HG02798 (cell line): ENCODE data around the gene ERN1.

Experiments
- ATAC-seq: cut with Tn5 transposase; IDR thresholded peaks from one replicate; pipeline ENCODE4 v1.9.1; 2021; ENCODE audit warnings: mild to moderate bottlenecking; ENCODE audit not compliant: unreplicated experiment, poor library complexity

Gene ERN1

DNA sequence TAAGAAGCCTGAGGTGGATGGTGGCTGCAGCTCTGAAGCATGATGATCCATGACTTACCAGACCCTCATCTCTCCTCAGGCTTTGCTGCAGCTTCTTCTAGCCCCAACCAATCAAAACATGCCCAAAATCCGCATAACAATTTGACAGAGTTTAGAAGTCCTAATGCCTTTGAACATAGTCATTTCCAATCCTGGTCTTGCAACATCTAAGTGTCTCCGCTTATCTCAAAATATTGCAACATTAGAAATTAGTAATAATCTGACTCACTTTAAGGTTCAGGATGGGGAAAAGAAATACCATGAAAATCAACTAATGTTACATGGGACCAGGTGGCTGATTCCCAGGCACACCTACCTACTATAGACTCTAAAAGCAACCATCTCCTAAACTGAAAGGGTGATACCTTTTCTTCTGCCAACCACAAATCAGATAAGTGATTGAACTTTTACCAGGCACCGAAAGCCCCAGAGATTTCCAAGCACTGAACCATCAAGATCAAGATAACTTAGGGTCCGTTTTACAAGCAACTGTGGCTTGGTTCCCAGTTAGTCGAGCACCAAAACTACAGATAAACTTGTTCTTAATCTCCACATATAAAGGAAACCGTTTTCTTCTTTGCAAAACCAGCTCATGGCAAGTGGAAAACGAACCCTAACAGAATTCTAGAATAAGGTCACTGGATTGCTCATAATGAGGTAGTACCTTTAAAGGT, 14.0 kb downstream of the ERN1 start:
- ATAC-seq: no peak

DNA sequence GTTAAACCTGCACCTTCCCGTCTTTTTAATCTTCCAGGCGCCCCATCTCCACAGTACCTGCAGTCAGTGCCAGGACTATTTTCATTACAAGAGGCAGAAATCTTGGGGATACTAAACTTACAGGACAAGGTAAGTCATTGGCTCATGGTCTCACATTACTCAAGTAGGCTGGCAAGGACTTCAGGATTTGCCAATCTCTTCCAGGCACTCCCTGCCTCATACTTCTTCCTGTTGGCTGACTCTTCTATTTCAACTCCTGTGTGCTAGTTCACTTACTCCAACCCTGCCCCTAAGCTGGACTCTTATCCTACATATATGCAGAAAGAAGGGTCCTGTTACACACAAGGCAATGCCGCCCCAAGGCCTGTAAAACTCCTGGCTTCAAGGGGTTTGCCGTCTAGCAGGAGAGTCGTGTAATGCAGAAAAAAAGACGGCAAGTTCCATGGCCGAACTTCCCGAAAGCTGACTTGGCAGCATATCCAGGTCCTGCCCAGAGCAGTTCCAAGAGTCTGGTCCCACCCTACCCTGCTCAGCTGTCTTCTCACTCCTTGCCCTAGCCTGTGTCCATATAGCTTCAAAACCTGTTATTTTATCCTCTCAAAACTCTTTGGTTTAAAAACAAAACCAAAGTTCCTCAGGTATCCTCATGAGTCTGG, 14.8 kb downstream of the ERN1 start:
- ATAC-seq: no peak

DNA sequence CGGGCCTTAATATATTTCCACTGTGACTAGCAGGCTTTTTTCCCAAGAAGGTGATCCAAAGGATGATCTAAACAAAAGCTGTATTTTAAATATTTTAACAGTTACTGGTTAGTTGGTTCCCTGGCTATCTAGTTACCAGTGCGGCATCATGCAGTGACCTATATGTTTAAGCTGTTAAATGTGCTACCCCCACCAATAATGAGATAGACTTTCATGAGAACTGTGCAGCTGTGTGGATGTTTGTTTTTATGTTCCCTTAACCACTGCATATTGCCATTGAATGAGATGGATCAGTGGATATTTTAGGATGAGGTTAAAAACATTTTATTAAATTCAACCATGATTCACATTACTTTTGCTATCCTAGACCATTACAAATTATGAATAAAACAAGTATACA, 16.9 kb downstream of the ERN1 start:
- ATAC-seq: no peak

DNA sequence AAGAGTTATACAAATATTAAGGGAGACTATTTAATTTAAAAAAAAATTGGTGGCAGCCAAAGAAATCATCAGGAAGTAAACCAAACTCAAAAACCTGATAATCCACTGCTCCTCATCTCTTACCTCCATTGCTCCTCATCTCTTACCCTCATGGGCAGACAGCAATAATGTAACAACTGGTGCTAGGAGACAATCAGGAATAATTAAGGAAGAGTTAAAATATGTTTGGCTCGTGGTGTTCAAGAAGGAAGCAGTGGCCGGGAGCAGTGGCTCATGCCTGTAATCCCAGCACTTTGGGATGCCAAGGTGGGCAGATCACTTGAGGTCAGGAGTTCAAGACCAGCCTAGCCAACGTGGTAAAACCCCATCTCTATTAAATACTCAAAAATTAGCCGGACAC, 18.1 kb downstream of the ERN1 start:
- ATAC-seq: no peak

DNA sequence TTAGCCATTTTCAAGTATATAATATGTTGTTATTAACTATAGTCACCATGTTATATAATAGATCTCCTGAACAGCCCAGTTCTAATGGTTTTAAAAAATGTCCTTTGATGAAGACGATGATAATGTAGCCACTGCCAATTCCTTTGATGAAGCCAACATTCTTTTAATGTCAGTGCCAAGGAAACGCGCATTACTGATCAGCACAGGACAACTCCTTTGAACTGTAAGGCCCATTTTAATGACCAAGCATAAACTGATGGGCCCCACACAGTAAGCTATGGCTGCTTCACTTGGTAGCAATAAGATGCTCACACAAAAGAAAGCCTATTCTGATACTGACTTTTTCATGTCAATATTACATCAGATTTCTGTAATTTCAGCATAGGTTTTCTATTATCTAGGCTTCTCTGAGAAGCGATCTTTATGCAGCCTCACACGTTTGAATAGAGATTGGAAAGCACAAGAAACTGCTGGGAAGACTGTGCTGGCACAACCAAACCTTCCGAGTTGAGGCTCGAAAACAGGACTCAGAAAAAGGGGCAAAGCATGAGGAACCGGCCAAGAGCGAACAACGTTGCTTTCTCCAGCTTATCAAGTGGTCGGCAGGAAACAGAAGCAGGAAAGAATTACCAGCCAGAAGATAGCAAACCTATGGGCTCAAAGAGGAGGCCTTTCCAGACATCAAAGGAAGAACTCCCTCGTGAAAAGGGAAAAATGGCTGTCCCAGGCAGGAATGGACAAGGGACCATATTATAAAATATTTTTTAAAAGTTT, 19.4 kb downstream of the ERN1 start:
- ATAC-seq: no peak

DNA sequence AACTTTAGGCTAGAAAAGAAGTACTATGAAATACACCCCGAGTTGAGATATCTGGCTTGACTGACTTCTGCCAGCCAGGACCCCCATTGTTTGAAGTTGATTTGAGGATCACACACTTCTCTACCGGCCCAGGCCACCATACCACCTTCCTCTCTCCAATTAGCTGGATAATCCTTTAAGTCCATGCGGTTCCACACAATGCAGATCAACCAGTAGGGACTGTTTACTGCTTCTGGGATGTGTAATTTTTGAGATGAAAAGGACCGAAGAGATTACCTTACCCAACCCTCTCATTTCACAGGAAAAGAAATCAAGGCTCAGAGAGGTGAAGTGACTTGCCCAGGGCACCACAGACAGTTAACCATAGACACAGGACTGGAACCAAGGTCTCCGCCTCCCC, 20.5 kb downstream of the ERN1 start:
- no peak for ATAC-seq

DNA sequence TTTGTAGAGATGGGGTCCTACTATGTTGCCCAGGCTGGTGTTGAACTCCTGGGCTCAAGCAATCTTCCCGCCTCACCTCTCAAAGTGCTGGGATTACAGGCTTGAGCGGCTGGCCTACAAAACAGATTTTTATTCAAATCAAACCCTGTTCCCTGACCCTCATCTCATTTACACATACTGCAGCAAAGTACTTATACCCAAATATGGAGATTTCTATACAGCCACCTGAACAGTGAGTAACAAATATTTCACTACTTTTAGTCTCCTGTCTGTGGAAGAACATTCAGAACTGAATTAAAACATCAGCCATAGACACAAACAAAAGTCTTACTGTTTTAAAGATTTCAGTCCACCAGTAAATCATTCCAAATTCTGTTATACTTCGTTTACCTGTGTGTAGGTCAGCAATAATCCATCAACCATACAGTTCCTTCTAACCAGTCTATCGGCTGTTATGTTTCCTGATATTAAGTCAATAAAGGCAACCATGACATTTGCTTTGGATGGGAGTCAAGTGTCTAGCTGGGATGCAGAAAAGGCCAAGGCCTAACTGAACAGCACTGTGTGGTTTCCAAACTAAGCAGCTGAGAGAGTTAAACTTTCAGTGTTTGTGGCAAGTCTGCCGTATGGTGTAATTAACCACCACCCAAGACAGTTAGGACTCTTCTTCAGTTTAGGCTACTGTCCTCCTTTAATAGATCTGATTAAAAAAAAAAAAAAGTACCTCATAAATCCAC, 22.3 kb downstream of the ERN1 start:
- ATAC-seq: no peak

DNA sequence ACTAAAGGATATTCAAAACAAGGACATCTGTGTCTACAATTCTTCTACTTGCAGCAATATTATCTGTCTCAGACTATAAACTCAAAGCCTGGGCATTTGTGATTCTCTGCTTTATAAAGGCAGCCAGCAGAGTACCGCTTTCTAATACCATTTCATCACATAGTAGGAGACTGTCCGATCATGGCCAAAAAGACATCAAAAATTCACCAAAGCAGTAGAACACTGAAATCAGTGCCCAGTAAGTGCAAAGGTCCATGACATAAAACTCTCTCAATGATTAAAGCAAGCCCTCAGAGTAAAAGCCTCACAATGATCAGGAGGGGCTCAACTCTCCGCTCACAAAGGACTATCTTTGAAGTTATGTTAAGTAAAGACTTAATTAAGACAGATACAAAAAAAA, 23.0 kb downstream of the ERN1 start:
- ATAC-seq: no peak

DNA sequence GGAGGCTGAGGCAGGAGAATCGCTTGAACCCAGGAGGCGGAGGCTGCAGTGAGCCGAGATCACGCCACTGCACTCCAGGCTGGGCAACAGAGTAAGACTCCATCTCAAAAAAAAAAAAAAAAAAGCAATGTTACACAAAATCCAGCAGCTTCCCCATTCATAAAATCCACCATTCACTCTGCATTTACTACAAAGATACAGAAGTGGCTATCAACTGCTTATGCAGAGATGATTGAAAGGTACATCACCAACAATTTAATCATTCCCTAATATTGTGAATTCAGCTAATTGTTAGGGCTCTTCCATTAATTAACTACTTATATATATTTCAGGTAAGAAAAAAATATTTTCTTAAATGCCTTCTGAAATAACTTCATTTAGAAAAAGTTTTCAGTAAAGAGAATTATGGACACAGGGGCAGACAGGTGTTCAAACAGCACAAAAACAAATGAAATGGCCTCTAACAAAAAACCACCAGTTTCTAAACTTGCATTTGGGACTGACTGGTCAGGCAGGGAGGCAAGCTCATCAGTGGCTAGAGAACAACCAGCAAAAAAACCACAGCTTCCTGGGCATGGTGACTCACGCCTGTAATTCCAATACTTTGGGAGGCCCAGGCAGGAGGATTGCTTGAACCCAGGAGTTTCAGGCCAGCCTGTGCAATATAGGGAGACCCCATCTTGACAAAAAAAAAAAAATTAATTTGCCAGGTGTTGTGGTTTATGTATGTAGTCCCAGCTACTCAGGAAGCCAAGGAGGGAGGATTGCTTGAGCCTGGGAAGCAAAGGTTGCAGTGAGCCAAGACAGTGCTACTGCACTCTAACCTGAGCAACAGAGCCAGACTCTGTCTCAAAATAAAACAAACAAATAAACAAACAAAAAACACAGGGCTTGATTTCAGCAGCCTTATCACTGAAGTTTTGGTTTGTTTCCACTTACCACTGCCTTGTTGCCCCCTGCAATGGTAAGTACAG, 26.3 kb downstream of the ERN1 start:
- ATAC-seq: peak; percentile 48

DNA sequence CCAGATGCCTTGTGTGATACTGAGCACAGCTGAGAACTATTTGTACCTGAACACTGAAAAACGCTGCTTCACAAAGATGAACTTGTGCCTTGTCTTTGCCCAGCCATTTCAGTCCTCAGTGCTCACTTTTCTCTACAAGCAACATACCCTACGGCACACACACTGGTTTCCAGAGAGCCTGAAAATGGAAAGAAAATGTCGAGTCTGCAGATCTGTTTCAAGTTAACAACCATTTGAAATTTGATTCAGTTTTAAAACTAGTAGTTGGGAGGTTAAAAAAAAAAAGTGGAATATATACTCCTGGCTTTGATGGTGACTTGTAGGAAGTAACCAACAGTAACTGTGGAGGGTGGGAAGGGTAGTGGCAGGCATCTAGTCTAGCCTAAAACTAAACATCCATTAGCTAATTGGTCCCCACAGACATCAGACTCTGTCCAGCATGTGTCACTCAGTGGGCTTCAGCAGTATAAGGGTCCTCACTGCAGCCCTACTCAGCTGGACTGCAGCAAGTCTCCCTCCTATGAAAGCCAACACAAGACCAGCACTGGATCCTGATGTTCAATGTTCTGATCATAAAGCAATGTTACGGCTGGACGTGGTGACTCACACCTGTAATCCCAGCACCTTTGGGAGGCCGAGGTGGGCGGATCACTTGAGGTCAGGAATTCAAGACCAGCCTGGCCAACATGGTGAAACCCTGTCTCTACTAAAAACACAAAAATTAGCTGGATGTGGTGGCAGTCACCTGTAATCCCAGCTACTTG, 27.1 kb downstream of the ERN1 start:
- ATAC-seq: no peak

DNA sequence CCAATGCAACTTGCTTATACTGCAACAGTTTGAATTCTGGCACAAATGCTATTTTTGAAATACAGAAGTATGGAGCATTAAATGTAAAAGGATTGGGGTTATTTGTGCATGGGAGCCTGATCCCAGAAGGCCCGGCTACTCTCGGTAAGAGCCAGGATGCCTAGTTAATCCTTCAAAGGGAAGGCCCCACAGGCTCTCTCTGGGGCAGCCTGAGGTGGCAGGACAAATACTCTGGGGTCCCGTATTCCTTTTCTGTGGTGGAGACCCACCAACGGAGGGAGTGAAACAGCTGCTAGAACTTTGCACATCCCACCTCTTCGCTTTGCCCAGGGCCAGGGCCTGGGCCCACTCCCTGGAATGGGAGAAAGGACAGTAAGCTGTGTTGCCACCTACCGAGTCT, 30.4 kb downstream of the ERN1 start:
- ATAC-seq: no peak

DNA sequence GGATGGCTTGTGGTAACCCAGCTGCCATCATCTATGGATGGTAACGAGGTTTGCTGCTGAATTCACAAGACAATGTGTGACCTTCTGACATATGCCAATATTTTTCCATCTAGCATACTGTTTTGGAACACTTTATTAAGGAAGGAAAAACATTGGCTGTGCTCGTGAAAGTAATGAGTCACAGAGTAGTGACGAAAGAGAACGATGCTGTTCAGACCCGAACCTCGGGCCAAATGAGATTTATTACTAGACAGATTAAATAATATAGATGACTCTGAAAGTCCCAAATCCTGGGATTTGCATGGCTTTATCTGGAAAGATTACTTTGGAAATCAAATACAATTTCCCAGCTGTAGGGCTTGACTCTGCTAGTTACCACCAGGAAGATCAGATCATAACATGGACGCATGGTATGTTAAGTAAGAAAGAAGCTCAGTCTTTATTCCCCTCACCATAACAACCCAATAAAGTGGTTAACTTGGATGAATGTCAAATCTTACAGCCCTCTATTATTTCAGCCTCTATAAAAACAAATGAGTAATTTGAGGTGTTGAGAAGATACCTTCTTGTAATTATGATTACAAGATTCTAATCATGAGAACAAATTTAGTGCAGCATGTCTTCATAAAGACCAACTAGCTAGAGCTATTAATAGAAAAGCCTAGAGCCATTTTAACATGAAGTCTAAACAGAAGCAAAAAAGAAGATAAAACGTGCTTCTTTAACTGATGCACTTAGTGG, 32.6 kb downstream of the ERN1 start:
- no peak for ATAC-seq

DNA sequence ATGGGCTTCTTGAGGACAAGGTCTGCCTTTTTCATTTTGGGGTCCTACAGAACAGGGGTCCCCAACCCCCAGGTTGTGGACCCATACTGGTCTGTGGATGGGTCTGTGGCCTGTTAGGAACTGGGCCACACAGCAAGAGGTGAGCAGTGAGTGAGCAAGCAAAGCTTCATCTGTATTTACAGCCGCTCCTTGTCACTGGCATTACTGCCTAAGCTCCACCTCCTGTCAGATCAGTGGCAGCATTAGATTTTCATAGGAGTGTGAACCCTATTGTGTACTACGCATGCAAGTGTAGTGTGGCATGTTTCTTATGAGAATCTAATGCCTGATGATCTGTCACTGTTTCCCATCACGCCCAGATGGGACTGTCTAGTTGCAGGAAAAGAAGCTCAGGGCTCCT, 33.9 kb downstream of the ERN1 start:
- ATAC-seq: no peak

DNA sequence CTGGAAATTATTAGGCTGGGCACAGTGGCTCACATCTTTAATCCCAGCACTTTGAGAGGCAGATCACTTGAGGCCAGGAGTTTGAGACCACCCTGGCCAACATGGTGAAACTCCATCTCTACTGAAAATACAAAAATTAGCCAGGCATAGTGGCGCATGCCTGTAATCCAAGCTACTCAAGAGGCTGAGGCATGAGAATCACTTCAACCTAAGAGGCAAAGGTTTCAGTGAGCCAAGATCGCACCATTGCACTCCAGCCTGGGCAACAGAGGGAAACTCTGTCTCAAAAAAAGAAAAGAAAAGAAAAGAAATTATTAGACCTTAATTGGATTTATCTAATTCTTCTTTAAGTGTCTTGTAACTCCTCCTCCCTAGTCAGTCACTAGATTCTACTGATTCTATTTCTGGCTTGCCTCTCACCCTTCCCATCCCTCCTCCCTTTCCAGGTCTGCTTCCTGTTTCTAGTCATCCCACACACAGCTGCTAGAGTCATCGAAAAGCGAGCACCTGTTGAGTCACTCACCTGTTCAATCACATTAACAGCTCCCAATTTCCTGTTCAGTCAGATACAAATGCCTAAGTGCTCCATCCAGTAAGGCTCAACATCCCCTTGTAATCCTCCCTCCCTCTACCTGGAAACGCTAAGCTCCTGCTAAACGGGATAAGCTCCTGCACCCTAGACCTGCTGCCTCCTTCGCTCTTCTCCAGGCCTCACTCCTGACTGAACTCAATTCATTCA, 34.6 kb downstream of the ERN1 start:
- no peak for ATAC-seq

DNA sequence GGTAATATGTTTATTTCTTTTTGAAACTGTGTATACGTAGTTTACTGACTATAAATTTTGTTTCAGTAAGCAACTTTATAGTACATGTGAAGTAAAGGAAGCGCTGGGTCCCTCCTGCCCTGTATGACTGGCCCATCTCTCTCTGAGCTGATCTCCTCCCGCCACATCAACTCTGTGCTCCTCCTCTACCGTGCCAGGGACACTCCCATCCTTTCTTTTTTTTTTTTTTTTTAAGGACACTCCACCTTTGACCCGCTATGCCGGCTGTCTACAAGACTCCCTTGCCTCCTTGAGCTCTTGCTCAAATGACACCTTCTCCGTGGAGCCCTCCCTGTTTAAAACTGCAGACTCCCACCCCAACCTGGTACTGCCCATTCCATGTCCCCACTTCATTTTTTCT, 35.5 kb downstream of the ERN1 start:
- ATAC-seq: no peak

DNA sequence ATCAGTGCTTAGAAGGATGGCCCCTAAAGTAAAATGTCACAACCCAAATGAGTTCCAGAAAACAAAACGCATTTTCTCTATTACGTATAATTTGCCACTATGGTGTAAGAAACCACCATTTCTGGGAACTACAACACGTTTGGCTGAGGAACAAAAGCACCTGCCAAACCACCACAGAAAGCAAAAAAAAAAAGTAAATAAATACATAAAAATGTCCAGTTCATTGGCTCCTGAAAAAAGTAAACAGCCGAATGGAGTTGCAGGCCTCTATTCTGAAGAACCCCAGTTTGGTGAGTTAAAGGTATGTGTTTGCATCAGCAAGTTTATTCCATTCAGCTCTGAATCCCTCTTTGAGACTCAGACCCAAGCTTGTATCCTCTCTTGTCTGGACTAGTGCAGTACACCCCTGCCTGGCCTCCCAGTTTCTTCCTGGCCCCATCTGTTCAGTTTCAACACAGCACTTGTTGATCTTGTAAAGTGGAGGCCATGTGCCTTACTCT, 36.9 kb downstream of the ERN1 start:
- ATAC-seq: no peak

DNA sequence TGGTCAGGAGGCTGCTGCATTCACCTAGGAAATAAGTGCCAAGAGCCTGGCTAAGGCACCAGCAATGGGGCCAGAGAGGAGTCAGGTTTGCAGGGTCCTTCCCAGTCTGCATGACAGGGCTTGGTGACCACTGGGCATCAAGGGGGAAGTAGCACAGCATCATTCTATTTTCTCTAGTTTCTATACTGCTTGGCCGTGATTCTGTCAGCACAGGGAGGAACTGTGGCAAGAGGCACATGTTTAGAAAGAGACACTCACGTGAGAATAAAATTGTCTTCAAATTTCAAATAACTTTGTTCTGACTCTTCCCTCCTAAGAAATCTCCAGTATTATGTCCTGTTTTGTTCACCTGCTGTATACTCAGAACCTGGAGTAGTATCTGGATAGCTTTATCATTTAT, 37.8 kb downstream of the ERN1 start:
- ATAC-seq: no peak
